ENCODE measurements around the gene FOXN3. TPM values are rescaled to one million over a fixed set of nuclear protein-coding genes. Genes with fewer than 3 reads are reported as not detected.

Gene FOXN3
- total and polyA plus RNA-seq, 8 donors: 43.5 to 80.7 (median 49.1) TPM

DNA sequence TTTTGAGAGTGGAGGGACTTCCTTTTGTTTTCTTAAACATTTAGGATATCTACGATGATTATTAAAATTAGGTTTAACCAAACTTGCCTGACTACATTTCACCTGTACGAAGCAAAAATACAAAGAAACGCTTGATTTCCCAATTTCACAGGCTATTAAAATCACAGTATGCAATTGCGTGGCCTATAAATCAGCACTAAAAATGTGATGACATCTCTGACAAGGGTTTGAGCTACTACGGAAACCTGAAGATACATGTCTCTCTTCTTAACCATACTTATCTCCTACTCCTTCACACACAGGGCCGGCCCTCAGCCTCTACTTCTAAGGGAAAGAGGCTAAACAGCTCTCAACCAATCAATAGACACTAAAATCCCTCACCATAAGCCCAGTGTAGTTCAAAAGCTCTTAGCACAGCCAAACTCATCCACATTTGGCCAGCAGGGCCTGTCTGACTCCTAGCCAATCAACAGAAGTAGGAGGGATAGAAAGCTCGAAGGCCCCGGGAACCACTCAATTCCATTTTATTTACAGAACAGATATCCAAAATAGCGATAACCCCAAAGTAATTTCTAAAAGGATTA lies 137.3 kb downstream of the FOXN3 start:
- H3K9me3 ChIP-seq: no peaks in the 10 kb centered on the region
- no peak for DNase-seq
- no peak overlapping the region for H3K4me3 ChIP-seq
- no peak overlapping the region for H3K27ac ChIP-seq
- ATAC-seq: no peak
- TF ChIP-seq, protein P1, sequence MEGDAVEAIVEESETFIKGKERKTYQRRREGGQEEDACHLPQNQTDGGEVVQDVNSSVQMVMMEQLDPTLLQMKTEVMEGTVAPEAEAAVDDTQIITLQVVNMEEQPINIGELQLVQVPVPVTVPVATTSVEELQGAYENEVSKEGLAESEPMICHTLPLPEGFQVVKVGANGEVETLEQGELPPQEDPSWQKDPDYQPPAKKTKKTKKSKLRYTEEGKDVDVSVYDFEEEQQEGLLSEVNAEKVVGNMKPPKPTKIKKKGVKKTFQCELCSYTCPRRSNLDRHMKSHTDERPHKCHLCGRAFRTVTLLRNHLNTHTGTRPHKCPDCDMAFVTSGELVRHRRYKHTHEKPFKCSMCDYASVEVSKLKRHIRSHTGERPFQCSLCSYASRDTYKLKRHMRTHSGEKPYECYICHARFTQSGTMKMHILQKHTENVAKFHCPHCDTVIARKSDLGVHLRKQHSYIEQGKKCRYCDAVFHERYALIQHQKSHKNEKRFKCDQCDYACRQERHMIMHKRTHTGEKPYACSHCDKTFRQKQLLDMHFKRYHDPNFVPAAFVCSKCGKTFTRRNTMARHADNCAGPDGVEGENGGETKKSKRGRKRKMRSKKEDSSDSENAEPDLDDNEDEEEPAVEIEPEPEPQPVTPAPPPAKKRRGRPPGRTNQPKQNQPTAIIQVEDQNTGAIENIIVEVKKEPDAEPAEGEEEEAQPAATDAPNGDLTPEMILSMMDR (IDR thresholded peaks at IDR 0.05): no peak
- intact Hi-C loops (cut with DNase I): no loop called here
- peaks cover 0 to 9% of the 10 kb centered on the region in 2 donors for H3K4me1 ChIP-seq
- peaks cover 0 to 13% of the 10 kb centered on the region in 2 donors for H3K36me3 ChIP-seq
- no peaks in the 10 kb centered on the region for H3K27me3 ChIP-seq

DNA sequence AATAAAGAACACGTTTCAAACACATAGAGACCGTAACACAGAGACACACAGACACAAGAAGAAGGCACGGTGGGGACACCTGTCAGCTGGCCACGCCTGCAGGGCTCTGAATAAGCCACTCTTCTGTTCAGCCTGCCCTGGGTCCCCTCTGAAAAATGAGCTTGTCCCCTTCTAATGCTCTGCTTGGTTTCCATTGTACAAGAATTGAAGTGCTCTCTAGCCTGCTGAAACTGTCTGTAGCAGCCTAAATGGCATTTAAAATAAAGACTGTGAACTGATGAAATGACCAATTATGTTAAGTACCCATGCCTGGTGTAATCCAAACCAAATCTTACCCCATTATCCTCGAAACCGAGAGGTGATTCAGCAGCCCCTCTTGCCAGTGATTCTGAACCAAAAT lies 139.8 kb downstream of the FOXN3 start:
- DNase-seq (no peak), ATAC-seq (no peak)
- Histone ChIP-seq H3K4me3 (no peak overlapping the region), H3K36me3 (peaks cover 0 to 16% of the 10 kb centered on the region in 2 donors), H3K4me1 (peaks cover 0 to 9% of the 10 kb centered on the region in 2 donors), H3K27me3 (no peaks in the 10 kb centered on the region), H3K27ac (peak overlapping the region in 1 of 2 donors; percentile 57), H3K9me3 (no peaks in the 10 kb centered on the region)
- TF ChIP-seq, protein P1 (IDR thresholded peaks at IDR 0.05): no peak
- intact Hi-C loops (cut with DNase I): no loop called here

DNA sequence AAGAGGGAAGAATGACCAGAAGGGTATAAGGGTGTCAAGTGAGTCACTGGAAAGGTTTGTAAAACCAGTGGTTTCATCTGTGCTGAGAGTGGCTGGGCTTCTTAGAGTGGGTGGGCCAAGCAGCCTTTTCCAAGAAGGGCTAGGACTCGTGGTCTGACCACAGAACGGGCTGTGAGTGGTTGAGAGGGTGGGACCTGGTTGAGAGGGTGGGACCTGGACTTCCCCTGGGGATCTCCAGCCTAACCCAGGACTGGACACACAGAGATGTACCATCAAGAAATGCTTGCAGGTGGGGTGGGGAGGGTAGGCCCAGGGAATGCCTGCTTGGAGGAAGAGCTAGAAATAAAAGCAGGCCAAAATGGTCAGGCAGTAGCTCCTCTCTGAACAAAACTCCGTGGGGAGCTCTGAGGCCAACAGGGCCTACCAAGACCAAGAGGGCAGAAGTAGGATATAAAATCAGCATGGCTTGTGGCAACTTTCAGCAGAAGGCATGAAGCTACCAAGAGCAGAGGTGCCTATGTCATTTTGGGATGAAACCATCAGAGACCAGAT lies 140.5 kb downstream of the FOXN3 start:
- ATAC-seq: peak; percentile 70
- intact Hi-C loops (cut with DNase I): no loop called here

DNA sequence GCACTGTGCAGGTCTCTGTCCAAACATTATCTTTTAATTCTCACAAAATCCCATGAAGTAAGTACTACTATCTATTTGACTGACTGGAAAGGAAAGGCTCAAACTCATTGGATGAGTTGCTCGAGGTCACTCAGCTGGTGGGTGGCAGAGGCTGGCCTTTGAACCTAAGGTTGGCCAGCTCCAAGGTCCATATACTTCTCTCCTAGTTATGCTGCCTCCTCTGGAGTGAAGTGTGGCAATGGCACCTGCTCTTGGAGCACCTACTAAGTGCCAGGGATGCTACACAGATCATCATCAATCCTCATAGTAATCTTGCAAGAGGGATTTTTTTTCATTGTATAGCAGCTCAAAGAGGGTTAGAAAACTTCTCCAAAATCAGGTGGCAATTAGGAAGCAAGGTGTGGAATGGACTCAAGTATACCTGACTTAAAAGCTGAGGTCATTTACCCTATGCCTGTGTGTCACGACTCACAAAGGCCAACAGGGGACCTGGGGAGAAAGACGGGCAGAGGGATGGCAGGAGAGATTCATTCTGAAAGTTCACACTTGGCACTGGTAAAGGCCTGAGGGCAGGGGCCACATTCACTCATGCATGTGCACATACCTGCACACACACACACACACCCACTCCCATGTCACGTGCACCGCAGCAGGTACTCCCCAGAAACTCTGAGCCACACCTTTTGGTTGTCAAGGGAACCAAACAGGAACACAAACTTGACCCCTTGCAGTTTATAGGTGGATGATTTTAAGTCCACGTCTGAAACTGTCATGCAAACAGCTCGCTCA lies 146.4 kb downstream of the FOXN3 start:
- Histone ChIP-seq H3K4me3 (no peak overlapping the region), H3K36me3 (peaks cover 0 to 3% of the 10 kb centered on the region in 2 donors), H3K27me3 (no peaks in the 10 kb centered on the region), H3K4me1 (peaks cover 0 to under 1% of the 10 kb centered on the region in 2 donors), H3K27ac (no peak overlapping the region), H3K9me3 (no peaks in the 10 kb centered on the region)
- peak; percentile 90 for ATAC-seq
- TF ChIP-seq, protein P1 (IDR thresholded peaks at IDR 0.05): no peak
- peak in 2 of 4 donors; percentile 55 to 69 for DNase-seq
- intact Hi-C loops (cut with DNase I): no loop called here

More for the DNA sequence above, 140.5 kb downstream of the FOXN3 start:
- Histone ChIP-seq H3K36me3 (peaks cover 0 to 16% of the 10 kb centered on the region in 2 donors), H3K27ac (peak overlapping the region in 1 of 2 donors; percentile 57), H3K4me3 (no peak overlapping the region), H3K4me1 (peaks cover 0 to 9% of the 10 kb centered on the region in 2 donors), H3K27me3 (no peaks in the 10 kb centered on the region), H3K9me3 (no peaks in the 10 kb centered on the region)
- TF ChIP-seq, protein P1 (IDR thresholded peaks at IDR 0.05): no peak
- DNase-seq: peak in 1 of 4 donors; percentile 64

DNA sequence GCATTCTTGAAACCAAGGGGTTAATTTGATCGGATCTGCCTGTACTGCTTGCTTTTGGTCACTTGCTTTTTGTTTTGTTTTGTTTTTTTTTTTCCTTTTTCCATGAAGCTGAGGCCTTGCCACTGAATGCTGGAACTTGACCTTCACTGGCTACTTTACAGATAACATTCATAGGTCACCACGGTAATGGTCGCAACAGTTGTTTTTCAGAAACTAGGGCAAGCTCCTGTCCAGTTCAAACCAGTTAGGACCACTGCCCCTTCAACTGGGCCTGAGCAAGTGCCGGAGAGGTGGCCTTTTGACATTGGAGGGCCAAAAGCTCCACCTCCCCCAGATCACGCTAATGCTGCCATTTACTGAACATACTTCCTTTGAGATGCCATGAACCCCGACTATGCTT lies 147.6 kb downstream of the FOXN3 start:
- intact Hi-C loops (cut with DNase I): no loop called here
- TF ChIP-seq, protein P1 (IDR thresholded peaks at IDR 0.05): no peak
- Histone ChIP-seq H3K4me1 (no peaks in the 10 kb centered on the region), H3K4me3 (no peak overlapping the region), H3K36me3 (peaks cover 0 to under 1% of the 10 kb centered on the region in 2 donors), H3K27ac (no peak overlapping the region), H3K9me3 (no peaks in the 10 kb centered on the region), H3K27me3 (no peaks in the 10 kb centered on the region)
- ATAC-seq (no peak), DNase-seq (no peak)

All from left lung (tissue), 10 donors.